ENCODE data around the gene FERMT2.

FERMT2 gene

GRCh38 chr14:52829527-52830185 is 121.2 kb downstream of the FERMT2 start:
- no peak for DNase-seq (ENCODE audit: low spot score)
- in situ Hi-C loops (cut with MboI; ENCODE audit: low pct_unique_long_range_greater_than_20kb, low sequenced_read_pairs, unreplicated experiment), result loop anchor here (10.0 kb wide), 1 partner anchor 485 kb away; no protein-coding TSS in a partner anchor
- no peak for TF ChIP-seq CTCF (IDR thresholded peaks at IDR 0.05; ENCODE audit: extremely low read depth, insufficient read depth, missing control alignments)

- no peak for DNase-seq (ENCODE audit: low spot score)
- in situ Hi-C loops (cut with MboI; ENCODE audit: low pct_unique_long_range_greater_than_20kb, low sequenced_read_pairs, unreplicated experiment), result loop anchor here (10.0 kb wide), 1 partner anchor 487 kb away; no protein-coding TSS in a partner anchor
- TF ChIP-seq CTCF (IDR thresholded peaks at IDR 0.05; ENCODE audit: extremely low read depth, insufficient read depth, missing control alignments), result no peak
Observed at GRCh38 chr14:52827426-52827825, 123.4 kb downstream of the FERMT2 start.

- in situ Hi-C loops (cut with MboI; ENCODE audit: low pct_unique_long_range_greater_than_20kb, low sequenced_read_pairs, unreplicated experiment), result loop anchor here (10.0 kb wide), 1 partner anchor 490 kb away; no protein-coding TSS in a partner anchor
- TF ChIP-seq CTCF (IDR thresholded peaks at IDR 0.05; ENCODE audit: extremely low read depth, insufficient read depth, missing control alignments), result no peak
- DNase-seq (ENCODE audit: low spot score), result no peak
Observed at GRCh38 chr14:52825085-52825484, 125.8 kb downstream of the FERMT2 start.

GRCh38 chr14:52824462-52824861 is 126.4 kb downstream of the FERMT2 start:
- TF ChIP-seq CTCF (IDR thresholded peaks at IDR 0.05; ENCODE audit: extremely low read depth, insufficient read depth, missing control alignments), result no peak
- in situ Hi-C loops (cut with MboI; ENCODE audit: low pct_unique_long_range_greater_than_20kb, low sequenced_read_pairs, unreplicated experiment), result loop anchor here (10.0 kb wide), 1 partner anchor 490 kb away; no protein-coding TSS in a partner anchor
- DNase-seq (ENCODE audit: low spot score), result no peak

GRCh38 chr14:52821805-52822250 is 129.0 kb downstream of the FERMT2 start:
- TF ChIP-seq CTCF (IDR thresholded peaks at IDR 0.05; ENCODE audit: extremely low read depth, insufficient read depth, missing control alignments), result no peak
- no peak for DNase-seq (ENCODE audit: low spot score)
- in situ Hi-C loops (cut with MboI; ENCODE audit: low pct_unique_long_range_greater_than_20kb, low sequenced_read_pairs, unreplicated experiment), result loop anchor here (10.0 kb wide), 1 partner anchor 493 kb away; no protein-coding TSS in a partner anchor

GRCh38 chr14:52808101-52808500 is 142.7 kb downstream of the FERMT2 start:
- in situ Hi-C loops (cut with MboI; ENCODE audit: low pct_unique_long_range_greater_than_20kb, low sequenced_read_pairs, unreplicated experiment), result no loop called here
- no peak for TF ChIP-seq CTCF (IDR thresholded peaks at IDR 0.05; ENCODE audit: extremely low read depth, insufficient read depth, missing control alignments)
- DNase-seq (ENCODE audit: low spot score), result no peak
